H1 (cell line): ENCODE data around the gene KCNQ1. TPM values are rescaled to one million over a fixed set of nuclear protein-coding genes. Genes with fewer than 3 reads are reported as not detected.

Experiments used
- CHD7 ChIP-seq: fragments of 300-600 bp; sonication (generic); IDR thresholded peaks from 2 replicates; pipeline ENCODE4 v1.7.1; 2012; ENCODE audit warnings: low read length, moderate library complexity, mild to moderate bottlenecking, inconsistent platforms; ENCODE audit not compliant: insufficient replicate concordance
- GTF2F1 ChIP-seq: IDR thresholded peaks from 2 replicates; pipeline ENCODE4 v1.6.1; 2012; ENCODE audit warnings: low read depth, low read length, improper control_type of control experiment, borderline replicate concordance
- HDAC6 ChIP-seq: IDR thresholded peaks from one replicate; pipeline ENCODE4 v1.7.1; 2012; ENCODE audit warnings: low read depth, mild to moderate bottlenecking, inconsistent platforms, low read length, moderate library complexity
- KDM4A ChIP-seq: IDR thresholded peaks from one replicate; pipeline ENCODE4 v1.7.1; 2012; ENCODE audit warnings: low read depth, mild to moderate bottlenecking, moderate library complexity, low read length, inconsistent platforms; ENCODE audit not compliant: severe bottlenecking
- PHF8 ChIP-seq: fragments of 200-600 bp; sonication (generic); conservative IDR thresholded peaks from 2 replicates; pipeline ENCODE4 v1.7.1; 2012; ENCODE audit warnings: low read depth, mild to moderate bottlenecking, inconsistent platforms, low read length, moderate library complexity
- POU5F1 ChIP-seq: IDR thresholded peaks from 2 replicates; pipeline ENCODE4 v1.6.1; 2011; ENCODE audit warnings: low read depth, mild to moderate bottlenecking, low read length, moderate library complexity
- RNF2 ChIP-seq: fragments of 200-900, 300-1000 bp; sonication (generic); IDR thresholded peaks from 2 replicates; pipeline ENCODE4 v1.7.1; 2016; ENCODE audit warnings: borderline replicate concordance, low read depth, mild to moderate bottlenecking, antibody characterized with exemption, low read length; ENCODE audit not compliant: poor library complexity, severe bottlenecking; ENCODE audit errors: missing control alignments
- SP1 ChIP-seq: IDR thresholded peaks from 2 replicates; pipeline ENCODE4 v1.6.1; 2011; ENCODE audit warnings: low read depth, low read length
- SRF ChIP-seq: IDR thresholded peaks from 2 replicates; pipeline ENCODE4 v1.6.1; 2011; ENCODE audit warnings: mild to moderate bottlenecking, low read depth, low read length, moderate library complexity
- TAF1 ChIP-seq: IDR thresholded peaks from 2 replicates; pipeline ENCODE4 v1.6.1; 2011; ENCODE audit warnings: mild to moderate bottlenecking, low read depth, low read length
- TBP ChIP-seq: IDR thresholded peaks from 2 replicates; pipeline ENCODE4 v1.6.1; 2011; ENCODE audit warnings: low read depth, low read length, improper control_type of control experiment
- polyA plus RNA-seq, 7 experiments: library from polyadenylated mRNA; depleted of rRNA in 3 of 7; stranded (reverse) in 5 of 7; unstranded in 2 of 7; fragments of >200 nt in 5 of 7; fragments of 200-250 nt in 2 of 7; gene quantifications; 1 replicate in 5 of 7; 2 replicates in 1 of 7; 4 replicates in 1 of 7; pipeline versions ENCODE4 v1.2.1 to v1.2.3, GENCODE V29; 2011 to 2013; ENCODE audit warnings: missing spikeins in 2 of 7, mixed read lengths in 2 of 7
- total RNA-seq: library from RNA; stranded (reverse); fragmentation: NEBNext Ultra II Directional; extraction: Animal tissue kit (Norgen Biotek cat#: 25700); gene quantifications from 2 replicates; pipeline ENCODE4 v1.2.1, GENCODE V29; 2021

The KCNQ1 gene
- total and polyA plus RNA-seq, 2 of the 8 experiments (the other 6 are each of a cell fraction or from before 2014, with no cell fraction given) = 1.9 to 2.0 TPM

GRCh38 chr11:2868506-2869133, 423.8 kb downstream of the KCNQ1 start (continued):
- TF ChIP-seq CHD7 (no peak), HDAC6 (no peak), RNF2 (no peak), TAF1 (no peak), SP1 (no peak), GTF2F1 (no peak), POU5F1 (no peak), TBP (no peak), SRF (no peak), PHF8 (no peak), KDM4A (no peak)
